ENCODE results near the gene PCSK6.

Gene PCSK6

GRCh38 chr15:101476756-101477155 is 12.8 kb downstream of the PCSK6 start:
- Histone ChIP-seq H3K4me1 (ENCODE audit: control insufficient read depth, low read length) (no peaks in the 10 kb centered on the region), H3F3A (ENCODE audit: control insufficient read depth, insufficient read depth) (no peaks in the 10 kb centered on the region), H3K9me2 (replicated peaks; ENCODE audit: control insufficient read depth, low read length) (no peaks in the 10 kb centered on the region), H3K79me2 (ENCODE audit: control insufficient read depth, low read length) (no peaks in the 10 kb centered on the region), H3K27me3 (ENCODE audit: control insufficient read depth, low read length) (no peaks in the 10 kb centered on the region), H3K9me3 (ENCODE audit: control insufficient read depth, insufficient read depth, low read length) (no peaks in the 10 kb centered on the region), H4K20me1 (ENCODE audit: control insufficient read depth, insufficient read depth, low read depth, low read length) (no peaks in the 10 kb centered on the region), H3K36me3 (ENCODE audit: control insufficient read depth, low read length) (no peaks in the 10 kb centered on the region), H3K4me2 (ENCODE audit: low read length) (no peak overlapping the region), H3K4me3 (ENCODE audit: low read length) (no peak overlapping the region), H3K27ac (ENCODE audit: low read depth, low read length) (no peak overlapping the region)
- no peak for TF ChIP-seq CTCF (IDR thresholded peaks at IDR 0.05; ENCODE audit: low read depth, low read length, poor library complexity, severe bottlenecking)

- no peak for TF ChIP-seq CTCF (IDR thresholded peaks at IDR 0.05; ENCODE audit: low read depth, low read length, poor library complexity, severe bottlenecking)
- TF ChIP-seq EZH2phosphoT487 (IDR thresholded peaks at IDR 0.05; ENCODE audit: borderline replicate concordance, low read length): no peak
- H3K36me3 ChIP-seq (ENCODE audit: control insufficient read depth, low read length): no peaks in the 10 kb centered on the region
- no peaks in the 10 kb centered on the region for H3K27me3 ChIP-seq (ENCODE audit: control insufficient read depth, low read length)
- no peaks in the 10 kb centered on the region for H3K9me3 ChIP-seq (ENCODE audit: control insufficient read depth, insufficient read depth, low read length)
- H3K4me1 ChIP-seq (ENCODE audit: control insufficient read depth, low read length): no peaks in the 10 kb centered on the region
- no peaks in the 10 kb centered on the region for H3K9me2 ChIP-seq (replicated peaks; ENCODE audit: control insufficient read depth, low read length)
- no peak overlapping the region for H3K4me3 ChIP-seq (ENCODE audit: low read length)
- H3K27ac ChIP-seq (ENCODE audit: low read depth, low read length): no peak overlapping the region
- no peaks in the 10 kb centered on the region for H3K79me2 ChIP-seq (ENCODE audit: control insufficient read depth, low read length)
- H4K20me1 ChIP-seq (ENCODE audit: control insufficient read depth, insufficient read depth, low read depth, low read length): no peaks in the 10 kb centered on the region
- no peak overlapping the region for H3K4me2 ChIP-seq (ENCODE audit: low read length)
- H3F3A ChIP-seq (ENCODE audit: control insufficient read depth, insufficient read depth): no peaks in the 10 kb centered on the region
Observed at GRCh38 chr15:101474983-101475382, 14.5 kb downstream of the PCSK6 start.

- TF ChIP-seq EZH2phosphoT487 (IDR thresholded peaks at IDR 0.05; ENCODE audit: borderline replicate concordance, low read length): no peak
- no peak for TF ChIP-seq CTCF (IDR thresholded peaks at IDR 0.05; ENCODE audit: low read depth, low read length, poor library complexity, severe bottlenecking)
- Histone ChIP-seq H4K20me1 (ENCODE audit: control insufficient read depth, insufficient read depth, low read depth, low read length) (no peaks in the 10 kb centered on the region), H3K27ac (ENCODE audit: low read depth, low read length) (no peak overlapping the region), H3K4me2 (ENCODE audit: low read length) (no peak overlapping the region), H3K79me2 (ENCODE audit: control insufficient read depth, low read length) (no peaks in the 10 kb centered on the region), H3K27me3 (ENCODE audit: control insufficient read depth, low read length) (no peaks in the 10 kb centered on the region), H3K36me3 (ENCODE audit: control insufficient read depth, low read length) (no peaks in the 10 kb centered on the region), H3F3A (ENCODE audit: control insufficient read depth, insufficient read depth) (no peaks in the 10 kb centered on the region), H3K4me3 (ENCODE audit: low read length) (no peak overlapping the region), H3K9me2 (replicated peaks; ENCODE audit: control insufficient read depth, low read length) (no peaks in the 10 kb centered on the region), H3K4me1 (ENCODE audit: control insufficient read depth, low read length) (no peaks in the 10 kb centered on the region), H3K9me3 (ENCODE audit: control insufficient read depth, insufficient read depth, low read length) (no peaks in the 10 kb centered on the region)
Observed at GRCh38 chr15:101474233-101474632, 15.3 kb downstream of the PCSK6 start.

GRCh38 chr15:101472033-101472432 is 17.5 kb downstream of the PCSK6 start:
- no peaks in the 10 kb centered on the region for H3K79me2 ChIP-seq (ENCODE audit: control insufficient read depth, low read length)
- no peaks in the 10 kb centered on the region for H3K27me3 ChIP-seq (ENCODE audit: control insufficient read depth, low read length)
- TF ChIP-seq EZH2phosphoT487 (IDR thresholded peaks at IDR 0.05; ENCODE audit: borderline replicate concordance, low read length): no peak
- no peak for TF ChIP-seq CTCF (IDR thresholded peaks at IDR 0.05; ENCODE audit: low read depth, low read length, poor library complexity, severe bottlenecking)
- no peak overlapping the region for H3K4me2 ChIP-seq (ENCODE audit: low read length)
- no peaks in the 10 kb centered on the region for H4K20me1 ChIP-seq (ENCODE audit: control insufficient read depth, insufficient read depth, low read depth, low read length)
- no peak overlapping the region for H3K27ac ChIP-seq (ENCODE audit: low read depth, low read length)
- no peaks in the 10 kb centered on the region for H3K9me3 ChIP-seq (ENCODE audit: control insufficient read depth, insufficient read depth, low read length)
- H3F3A ChIP-seq (ENCODE audit: control insufficient read depth, insufficient read depth): no peaks in the 10 kb centered on the region
- H3K4me3 ChIP-seq (ENCODE audit: low read length): no peak overlapping the region
- no peaks in the 10 kb centered on the region for H3K9me2 ChIP-seq (replicated peaks; ENCODE audit: control insufficient read depth, low read length)
- H3K4me1 ChIP-seq (ENCODE audit: control insufficient read depth, low read length): no peaks in the 10 kb centered on the region
- H3K36me3 ChIP-seq (ENCODE audit: control insufficient read depth, low read length): no peaks in the 10 kb centered on the region
